GM23338 (cell line): ENCODE results near the gene TTC1. TPM values are rescaled to one million over a fixed set of nuclear protein-coding genes. Genes with fewer than 3 reads are reported as not detected.
A peak's percentile ranks its signal among the peaks of the same experiment; 100 is the strongest.

Source experiments
- ATAC-seq: fragments of 200-7000 bp; cut with Tn5 transposase; 3 replicates; pipeline ENCODE4 v1.9.1; 2020
- DNase-seq: peaks from one replicate; pipeline ENCODE4 v3.0.0-alpha.2; 2015; ENCODE audit warnings: low spot score
- H2AFZ ChIP-seq: fragments of 200-600 bp; sonication (generic); 2 replicates; pipeline ENCODE4 v1.8.0; 2016; ENCODE audit warnings: antibody characterized with exemption, mild to moderate bottlenecking, moderate library complexity
- H3F3A ChIP-seq: fragments of 200-600 bp; sonication (generic); replicated peaks from 2 replicates; pipeline ENCODE4 v1.8.0; 2017; ENCODE audit warnings: antibody characterized with exemption, mixed run types, low read depth
- H3K27ac ChIP-seq: fragments of 200-600 bp; sonication (generic); 2 replicates; pipeline ENCODE4 v1.6.1; 2016; ENCODE audit warnings: low read depth
- H3K27me3 ChIP-seq: fragments of 200-600 bp; sonication (generic); 2 replicates; pipeline ENCODE4 v1.8.0; 2016; ENCODE audit warnings: mild to moderate bottlenecking, mixed run types, moderate library complexity; ENCODE audit not compliant: insufficient read depth
- H3K36me3 ChIP-seq: fragments of 200-600 bp; sonication (generic); 2 replicates; pipeline ENCODE4 v1.8.0; 2016; ENCODE audit warnings: mild to moderate bottlenecking; ENCODE audit not compliant: insufficient read depth
- H3K4me1 ChIP-seq: fragments of 200-600 bp; sonication (generic); 2 replicates; pipeline ENCODE4 v1.8.0; 2016; ENCODE audit warnings: mild to moderate bottlenecking, moderate library complexity; ENCODE audit not compliant: insufficient read depth
- H3K4me2 ChIP-seq: fragments of 200-600 bp; sonication (generic); 2 replicates; pipeline ENCODE4 v1.7.1; 2017; ENCODE audit warnings: mixed run types
- H3K4me3 ChIP-seq: fragments of 200-600 bp; sonication (generic); 2 replicates; pipeline ENCODE4 v1.6.1; 2016; ENCODE audit warnings: mixed run types
- H3K79me2 ChIP-seq: fragments of 200-600 bp; sonication (generic); replicated peaks from 2 replicates; pipeline ENCODE4 v1.8.0; 2017; ENCODE audit warnings: mild to moderate bottlenecking; ENCODE audit not compliant: insufficient read depth
- H3K9me2 ChIP-seq: fragments of 200-600 bp; sonication (generic); 2 replicates; pipeline ENCODE4 v1.8.0; 2017; ENCODE audit not compliant: insufficient read depth
- H4K20me1 ChIP-seq: fragments of 200-600 bp; sonication (generic); replicated peaks from 2 replicates; pipeline ENCODE4 v1.8.0; 2017; ENCODE audit warnings: mild to moderate bottlenecking; ENCODE audit not compliant: insufficient read depth
- H3K27ac Mint-ChIP-seq: 2 replicates; pipeline ENCODE4 v1.8.0; 2020; ENCODE audit warnings: inconsistent platforms, mild to moderate bottlenecking, moderate library complexity, mixed read lengths
- H3K27me3 Mint-ChIP-seq: 3 replicates; pipeline ENCODE4 v1.8.0; 2022; ENCODE audit warnings: low read depth, mild to moderate bottlenecking, moderate library complexity, mixed read lengths, inconsistent platforms; ENCODE audit not compliant: insufficient read depth, poor library complexity
- H3K36me3 Mint-ChIP-seq: 3 replicates; pipeline ENCODE4 v1.8.0; 2021; ENCODE audit warnings: low read depth, mild to moderate bottlenecking, inconsistent platforms, moderate library complexity, mixed read lengths
- H3K4me1 Mint-ChIP-seq: 3 replicates; pipeline ENCODE4 v1.8.0; 2020; ENCODE audit warnings: mild to moderate bottlenecking, inconsistent platforms, mixed read lengths
- H3K4me3 Mint-ChIP-seq: 3 replicates; pipeline ENCODE4 v1.8.0; 2021; ENCODE audit warnings: moderate library complexity, mild to moderate bottlenecking, inconsistent platforms, mixed read lengths
- H3K9me3 Mint-ChIP-seq: 3 replicates; pipeline ENCODE4 v1.8.0; 2020; ENCODE audit warnings: moderate library complexity, mild to moderate bottlenecking, inconsistent platforms, mixed read lengths
- EZH2 ChIP-seq: fragments of 200-600 bp; sonication (generic); IDR thresholded peaks from one replicate; pipeline ENCODE4 v1.8.0; 2017; ENCODE audit warnings: antibody characterized with exemption, mild to moderate bottlenecking, low read depth; ENCODE audit not compliant: unreplicated experiment
- EZH2phosphoT487 ChIP-seq: fragments of 200-600 bp; sonication (generic); IDR thresholded peaks from one replicate; pipeline ENCODE4 v1.8.1; 2018; ENCODE audit warnings: antibody characterized with exemption; ENCODE audit not compliant: unreplicated experiment
- JUNB ChIP-seq: IDR thresholded peaks from one replicate; pipeline ENCODE4 v1.6.1; 2016; ENCODE audit warnings: antibody characterized with exemption; ENCODE audit not compliant: unreplicated experiment
- NANOG ChIP-seq: IDR thresholded peaks from 2 replicates; pipeline ENCODE4 v1.6.1; 2016; ENCODE audit warnings: antibody characterized with exemption, borderline replicate concordance
- POLR2AphosphoS5 ChIP-seq: IDR thresholded peaks from 2 replicates; pipeline ENCODE4 v1.6.1; 2016; ENCODE audit warnings: antibody characterized with exemption, low read depth
- REST ChIP-seq: IDR thresholded peaks from one replicate; pipeline ENCODE4 v1.6.1; 2018; ENCODE audit warnings: antibody characterized with exemption; ENCODE audit not compliant: unreplicated experiment
- STAT1 ChIP-seq: IDR thresholded peaks from one replicate; pipeline ENCODE4 v1.6.1; 2016; ENCODE audit warnings: antibody characterized with exemption; ENCODE audit not compliant: unreplicated experiment
- ZNF114 ChIP-seq: fragments of 250-450 bp; sonication (Bioruptor Pico); IDR thresholded peaks from 2 replicates; pipeline ENCODE4 v1.5.0; 2020; ENCODE audit warnings: mild to moderate bottlenecking, moderate library complexity
- ZNF331 ChIP-seq: fragments of 250-450 bp; sonication (Bioruptor Pico); IDR thresholded peaks from 2 replicates; pipeline ENCODE4 v1.5.0; 2020; ENCODE audit warnings: low read depth, mild to moderate bottlenecking, moderate library complexity
- ZNF462 ChIP-seq: fragments of 250-450 bp; sonication (Bioruptor Pico); IDR thresholded peaks from 2 replicates; pipeline ENCODE4 v1.5.0; 2020; ENCODE audit warnings: mild to moderate bottlenecking, moderate library complexity
- polyA plus RNA-seq: library from polyadenylated mRNA; unstranded; fragments of >200 nt; fragmentation: Nextera tagmentation; extraction: Ambion mirVana; gene quantifications from 2 replicates; pipeline ENCODE4 v1.2.1, GENCODE V29; 2016
- total RNA-seq: library from RNA; depleted of rRNA; stranded (reverse); fragments of >200 nt; shearing (Covaris generic); gene quantifications from 2 replicates; pipeline ENCODE4 v1.2.3, GENCODE V29; 2014

Gene TTC1
- total and polyA plus RNA-seq, 2 experiments from 2014 or later = 48.9 to 131 TPM

GRCh38 chr5:160082614-160083500 is 73.9 kb downstream of the TTC1 start:
- H3K4me2 ChIP-seq = peak overlapping the region; percentile 22
- no peaks in the 10 kb centered on the region; the same call in 1 of the 2 replicates for H3K36me3 ChIP-seq
- peak overlapping the region; percentile 74 for H3K27ac ChIP-seq
- no peak for TF ChIP-seq STAT1
- no peak for TF ChIP-seq EZH2phosphoT487
- no peak for TF ChIP-seq ZNF114
- no peak for TF ChIP-seq ZNF331 (CRISPR knock-in tag)
- TF ChIP-seq REST = no peak
- TF ChIP-seq POLR2AphosphoS5 = no peak
- TF ChIP-seq NANOG = no peak
- TF ChIP-seq JUNB = no peak
- TF ChIP-seq EZH2 = no peak
- H3F3A ChIP-seq = no peaks in the 10 kb centered on the region
- H4K20me1 ChIP-seq = no peaks in the 10 kb centered on the region
- H3K4me1 ChIP-seq = peaks cover 19% of the 10 kb centered on the region
- H3K27me3 ChIP-seq = no peaks in the 10 kb centered on the region
- peak; percentile 21 for DNase-seq
- Mint-ChIP-seq H3K4me3 (no peak overlapping the region), H3K36me3 (peaks cover 5% of the 10 kb centered on the region), H3K27ac (peak overlapping the region; percentile 64; the same call in 1 of the 2 replicates), H3K4me1 (peaks cover 23% of the 10 kb centered on the region), H3K9me3 (no peaks in the 10 kb centered on the region), H3K27me3 (peaks cover 3% of the 10 kb centered on the region)
- no peak overlapping the region for H3K4me3 ChIP-seq
- no peaks in the 10 kb centered on the region for H3K9me2 ChIP-seq
- no peak overlapping the region for H2AFZ ChIP-seq
- H3K79me2 ChIP-seq = 0 out of 2 replicates have a peak, but pooled peaks cover 4% of the 10 kb centered on the region
- no peak for ATAC-seq

GRCh38 chr5:160083501-160083900 is 74.6 kb downstream of the TTC1 start:
- DNase-seq (no peak), ATAC-seq (no peak)
- Histone ChIP-seq H3K4me3 (no peak overlapping the region), H3K27ac (0 out of 2 replicates have a peak overlapping the region, but pooled peaks have one; percentile 21), H3K27me3 (no peaks in the 10 kb centered on the region), H4K20me1 (no peaks in the 10 kb centered on the region), H2AFZ (no peak overlapping the region), H3K9me2 (no peaks in the 10 kb centered on the region), H3K4me2 (0 out of 2 replicates have a peak overlapping the region, but pooled peaks have one; percentile 13), H3K4me1 (peaks cover 19% of the 10 kb centered on the region), H3K36me3 (no peaks in the 10 kb centered on the region; the same call in 1 of the 2 replicates), H3F3A (no peaks in the 10 kb centered on the region), H3K79me2 (0 out of 2 replicates have a peak, but pooled peaks cover 4% of the 10 kb centered on the region)
- Mint-ChIP-seq H3K36me3 (peaks cover 2% of the 10 kb centered on the region; the same call in 2 of the 3 replicates), H3K4me1 (peaks cover 23% of the 10 kb centered on the region), H3K9me3 (no peaks in the 10 kb centered on the region), H3K4me3 (no peak overlapping the region), H3K27ac (0 out of 2 replicates have a peak overlapping the region, but pooled peaks have one; percentile 16), H3K27me3 (peaks cover 3% of the 10 kb centered on the region)
- TF ChIP-seq POLR2AphosphoS5 = 0 out of 2 replicates have a peak, but pooled peaks have one; percentile 26
- no peak for TF ChIP-seq ZNF462 (CRISPR knock-in tag)
